HFF-Myc (cell line): ENCODE results near the gene SMARCA2.

Source experiments
- DNase-seq: peaks from one replicate; pipeline ENCODE4 v3.0.0-alpha.2; 2011; ENCODE audit warnings: low read depth; ENCODE audit errors: extremely low read depth
- H3K4me3 ChIP-seq: replicated peaks from 2 replicates; pipeline ENCODE4 v1.5.1; 2011; ENCODE audit warnings: low read depth, mild to moderate bottlenecking, control low read depth, low read length
- TF ChIP-seq, protein P1 (sequence below): IDR thresholded peaks from 2 replicates; pipeline ENCODE4 v1.5.1; 2012; ENCODE audit warnings: mild to moderate bottlenecking, low read depth, low read length, control low read depth; ENCODE audit errors: missing control alignments

SMARCA2 gene

DNA sequence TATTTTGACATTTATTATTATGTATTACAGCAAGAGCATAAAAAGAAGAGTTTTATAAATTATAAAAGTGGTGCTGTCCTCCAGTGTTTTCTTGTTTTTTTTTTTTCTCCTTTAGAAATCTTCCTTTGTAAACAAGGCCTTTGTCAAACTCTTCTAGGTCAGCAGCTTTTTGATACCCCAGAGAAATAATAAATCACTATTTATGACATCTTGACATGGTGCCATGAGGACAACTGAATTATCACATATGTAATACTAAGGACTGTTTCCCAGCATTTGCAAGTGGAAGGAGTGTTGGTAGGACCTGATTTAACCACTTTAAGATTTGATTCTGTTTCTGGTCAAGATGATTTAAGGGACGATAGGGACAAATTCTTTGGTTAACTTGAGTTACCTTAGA is 4.6 kb downstream of the SMARCA2 start:
- no peak for DNase-seq
- TF ChIP-seq, protein P1, sequence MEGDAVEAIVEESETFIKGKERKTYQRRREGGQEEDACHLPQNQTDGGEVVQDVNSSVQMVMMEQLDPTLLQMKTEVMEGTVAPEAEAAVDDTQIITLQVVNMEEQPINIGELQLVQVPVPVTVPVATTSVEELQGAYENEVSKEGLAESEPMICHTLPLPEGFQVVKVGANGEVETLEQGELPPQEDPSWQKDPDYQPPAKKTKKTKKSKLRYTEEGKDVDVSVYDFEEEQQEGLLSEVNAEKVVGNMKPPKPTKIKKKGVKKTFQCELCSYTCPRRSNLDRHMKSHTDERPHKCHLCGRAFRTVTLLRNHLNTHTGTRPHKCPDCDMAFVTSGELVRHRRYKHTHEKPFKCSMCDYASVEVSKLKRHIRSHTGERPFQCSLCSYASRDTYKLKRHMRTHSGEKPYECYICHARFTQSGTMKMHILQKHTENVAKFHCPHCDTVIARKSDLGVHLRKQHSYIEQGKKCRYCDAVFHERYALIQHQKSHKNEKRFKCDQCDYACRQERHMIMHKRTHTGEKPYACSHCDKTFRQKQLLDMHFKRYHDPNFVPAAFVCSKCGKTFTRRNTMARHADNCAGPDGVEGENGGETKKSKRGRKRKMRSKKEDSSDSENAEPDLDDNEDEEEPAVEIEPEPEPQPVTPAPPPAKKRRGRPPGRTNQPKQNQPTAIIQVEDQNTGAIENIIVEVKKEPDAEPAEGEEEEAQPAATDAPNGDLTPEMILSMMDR: no peak

DNA sequence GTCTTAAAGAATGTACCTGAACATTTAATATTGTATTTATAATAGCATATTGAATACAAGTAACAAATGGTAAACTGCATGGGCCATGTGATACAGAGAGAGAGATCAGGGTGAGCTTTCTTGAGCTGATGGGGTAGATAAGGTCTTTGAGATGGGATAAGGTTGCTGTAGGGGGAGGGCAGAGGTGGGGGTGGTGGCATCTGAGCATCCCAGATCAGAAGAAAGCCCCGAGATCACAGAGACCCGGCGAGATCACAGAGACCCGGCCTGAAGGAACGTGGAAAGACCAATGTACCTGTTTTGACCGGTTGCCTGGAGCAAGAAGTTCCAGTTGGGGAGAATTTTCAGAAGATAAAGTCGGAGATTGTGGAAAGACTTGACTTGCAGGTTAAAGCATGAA is 6.6 kb downstream of the SMARCA2 start:
- H3K4me3 ChIP-seq: no peak overlapping the region
- no peak for DNase-seq
- TF ChIP-seq, protein P1: no peak

More for the DNA sequence above, 4.6 kb downstream of the SMARCA2 start:
- peak overlapping the region; percentile 86; the same call in 1 of the 2 replicates for H3K4me3 ChIP-seq

DNA sequence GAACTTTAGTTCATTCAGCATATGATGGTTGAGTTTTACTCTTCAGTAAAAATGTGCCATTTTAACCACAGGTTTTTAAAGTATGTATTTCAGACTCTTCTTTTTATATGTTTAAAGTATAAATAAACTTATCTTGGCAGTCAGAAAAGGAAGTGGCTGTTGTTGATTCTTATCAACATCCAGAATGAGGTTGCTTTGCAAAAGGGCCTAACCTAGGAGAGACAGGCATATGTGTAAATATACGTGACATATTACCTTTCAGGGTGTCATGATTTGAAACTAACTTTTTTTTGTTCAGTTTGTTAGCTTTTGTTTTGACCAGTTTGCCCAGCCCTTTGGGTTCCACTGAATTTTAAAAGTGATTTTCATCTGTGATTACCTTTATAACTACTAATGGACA is 7.4 kb downstream of the SMARCA2 start:
- no peak for DNase-seq
- no peak overlapping the region for H3K4me3 ChIP-seq
- TF ChIP-seq, protein P1: no peak

DNA sequence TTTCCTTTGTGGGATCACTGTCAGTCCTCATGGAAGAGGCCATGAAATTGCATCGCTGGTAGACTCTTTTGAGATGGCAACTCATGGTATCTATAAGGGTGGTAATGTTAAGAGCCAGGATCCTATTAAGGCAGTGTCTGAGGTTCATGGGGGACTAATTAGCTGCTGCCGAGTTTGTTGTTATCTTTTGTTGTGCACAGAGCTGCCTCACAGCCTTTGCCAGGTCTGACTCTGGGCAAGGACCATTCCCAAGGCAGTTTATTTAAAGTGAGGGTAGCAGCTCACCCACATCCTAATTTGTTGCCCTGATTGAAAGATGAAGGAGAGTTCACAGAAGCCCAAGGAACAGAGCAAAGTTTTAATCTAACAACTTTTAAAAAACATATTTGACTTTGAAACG is 7.9 kb downstream of the SMARCA2 start:
- TF ChIP-seq, protein P1: no peak
- H3K4me3 ChIP-seq: no peak overlapping the region
- no peak for DNase-seq

DNA sequence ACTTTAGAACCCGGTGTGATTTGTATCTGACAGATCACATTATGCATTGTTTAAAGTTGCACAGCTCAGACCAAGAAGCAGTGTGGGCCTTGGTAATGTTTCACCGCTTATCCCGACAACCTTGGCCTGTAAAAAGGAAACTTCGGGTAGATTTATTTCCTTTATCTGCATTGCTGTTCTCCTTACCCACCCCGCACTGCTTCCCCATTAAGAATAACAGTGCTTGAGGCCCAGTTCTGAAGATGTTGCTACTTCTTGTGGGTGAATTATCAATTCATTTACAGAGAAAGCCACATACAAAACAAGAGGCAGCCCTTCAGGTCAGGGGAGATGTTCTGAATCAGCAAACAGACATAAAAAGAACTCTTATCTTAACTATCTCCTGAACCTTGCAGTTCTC is 8.4 kb downstream of the SMARCA2 start:
- no peak for DNase-seq
- no peak overlapping the region for H3K4me3 ChIP-seq
- TF ChIP-seq, protein P1: no peak

DNA sequence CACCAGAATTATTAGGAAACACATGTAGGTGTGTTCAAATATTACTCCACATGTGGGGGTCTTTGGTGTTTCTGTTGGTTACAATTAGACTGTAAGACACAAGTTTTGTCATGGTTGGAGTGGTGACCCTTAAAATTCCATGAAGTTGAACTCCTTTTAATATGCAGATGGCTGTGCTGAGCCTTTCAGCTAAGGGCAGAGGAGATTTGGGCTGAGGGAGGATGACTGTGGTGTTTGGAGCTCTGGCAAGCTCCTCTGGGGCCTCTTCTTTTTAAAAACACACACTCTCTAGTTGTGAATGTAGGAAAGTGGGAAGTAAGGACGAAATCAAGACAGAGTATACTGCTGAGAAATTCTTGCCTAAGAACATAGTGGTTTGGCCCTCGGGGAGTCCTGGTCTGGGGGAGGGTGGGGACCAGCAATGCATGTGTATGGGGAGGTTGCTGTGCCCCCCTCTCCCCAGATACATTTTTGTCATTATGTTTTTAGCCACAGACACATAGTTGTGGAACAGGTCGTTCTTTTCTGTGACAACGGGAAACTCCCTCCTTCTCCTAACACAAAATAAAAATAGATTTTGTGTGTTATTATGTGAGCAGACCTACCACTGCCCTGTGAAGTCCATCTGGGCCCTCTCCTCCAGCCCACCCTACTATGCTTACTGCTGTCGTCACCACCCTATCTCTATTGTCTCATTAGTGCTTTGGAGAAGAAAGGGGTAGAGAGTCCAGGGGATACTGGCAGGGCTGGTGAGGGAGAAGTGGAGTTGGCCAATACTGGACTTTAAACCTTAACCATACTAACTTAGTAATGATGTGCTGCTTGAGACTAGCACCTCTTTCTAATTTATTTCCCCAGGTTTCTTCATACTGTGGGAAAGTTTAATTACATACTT is 10.0 kb downstream of the SMARCA2 start:
- no peak for DNase-seq
- TF ChIP-seq, protein P1: no peak

More for the DNA sequence above, 10.0 kb downstream of the SMARCA2 start:
- no peak overlapping the region for H3K4me3 ChIP-seq
